ENCODE data around the gene SLC15A4. TPM values are rescaled to one million over a fixed set of nuclear protein-coding genes. Genes with fewer than 3 reads are reported as not detected.
A peak's percentile ranks its signal among the peaks of the same experiment; 100 is the strongest.

The SLC15A4 gene
- total RNA-seq, 1 donor from 2014 or later = 34.0 TPM

- Mint-ChIP-seq H3K4me1 (ENCODE audit: low read depth) (no peaks in the 10 kb centered on the region), H3K9me3 (ENCODE audit: low read depth) (peaks cover 3% of the 10 kb centered on the region), H3K4me3 (ENCODE audit: unreplicated experiment) (no peak overlapping the region), H3K27me3 (ENCODE audit: low read depth) (peaks cover 2% of the 10 kb centered on the region), H3K36me3 (ENCODE audit: low read depth) (no peaks in the 10 kb centered on the region), H3K27ac (ENCODE audit: unreplicated experiment) (no peak overlapping the region)
- peak; percentile 60 for DNase-seq (ENCODE audit: low spot score)
- TF ChIP-seq, protein P1, sequence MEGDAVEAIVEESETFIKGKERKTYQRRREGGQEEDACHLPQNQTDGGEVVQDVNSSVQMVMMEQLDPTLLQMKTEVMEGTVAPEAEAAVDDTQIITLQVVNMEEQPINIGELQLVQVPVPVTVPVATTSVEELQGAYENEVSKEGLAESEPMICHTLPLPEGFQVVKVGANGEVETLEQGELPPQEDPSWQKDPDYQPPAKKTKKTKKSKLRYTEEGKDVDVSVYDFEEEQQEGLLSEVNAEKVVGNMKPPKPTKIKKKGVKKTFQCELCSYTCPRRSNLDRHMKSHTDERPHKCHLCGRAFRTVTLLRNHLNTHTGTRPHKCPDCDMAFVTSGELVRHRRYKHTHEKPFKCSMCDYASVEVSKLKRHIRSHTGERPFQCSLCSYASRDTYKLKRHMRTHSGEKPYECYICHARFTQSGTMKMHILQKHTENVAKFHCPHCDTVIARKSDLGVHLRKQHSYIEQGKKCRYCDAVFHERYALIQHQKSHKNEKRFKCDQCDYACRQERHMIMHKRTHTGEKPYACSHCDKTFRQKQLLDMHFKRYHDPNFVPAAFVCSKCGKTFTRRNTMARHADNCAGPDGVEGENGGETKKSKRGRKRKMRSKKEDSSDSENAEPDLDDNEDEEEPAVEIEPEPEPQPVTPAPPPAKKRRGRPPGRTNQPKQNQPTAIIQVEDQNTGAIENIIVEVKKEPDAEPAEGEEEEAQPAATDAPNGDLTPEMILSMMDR (IDR thresholded peaks at IDR 0.05) = no peak
These were observed 39.6 kb downstream of the SLC15A4 start for GRCh38 chr12:128784030-128784760.

GRCh38 chr12:128783129-128783574, 40.6 kb downstream of the SLC15A4 start:
- Mint-ChIP-seq H3K9me3 (ENCODE audit: low read depth) (peaks cover 3% of the 10 kb centered on the region), H3K4me1 (ENCODE audit: low read depth) (no peaks in the 10 kb centered on the region), H3K27me3 (ENCODE audit: low read depth) (peaks cover 3% of the 10 kb centered on the region), H3K27ac (ENCODE audit: unreplicated experiment) (no peak overlapping the region), H3K4me3 (ENCODE audit: unreplicated experiment) (no peak overlapping the region), H3K36me3 (ENCODE audit: low read depth) (no peaks in the 10 kb centered on the region)
- TF ChIP-seq, protein P1 (IDR thresholded peaks at IDR 0.05) = no peak
- DNase-seq (ENCODE audit: low spot score) = no peak

DNA sequence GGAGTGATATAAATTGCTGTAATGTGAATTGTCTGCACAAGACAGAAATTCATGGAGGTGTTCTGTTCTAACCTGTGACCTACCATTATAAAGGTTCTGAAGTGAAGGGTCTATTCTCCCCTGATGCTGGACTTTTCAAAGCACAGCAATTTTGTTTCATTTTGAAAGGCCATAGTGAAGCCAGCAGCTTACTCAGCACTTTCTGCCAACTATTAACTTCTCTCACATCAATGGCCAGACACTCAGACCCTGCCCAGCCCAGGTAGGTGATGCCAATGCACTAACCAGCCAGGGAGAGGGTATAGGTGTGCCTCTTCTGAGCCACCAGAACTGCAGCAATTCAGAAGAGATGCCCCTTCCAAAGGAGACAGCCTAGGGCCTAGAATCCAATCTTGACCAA, 43.9 kb downstream of the SLC15A4 start:
- peaks cover 3% of the 10 kb centered on the region for H3K9me3 Mint-ChIP-seq (ENCODE audit: low read depth)
- no peak overlapping the region for H3K4me3 Mint-ChIP-seq (ENCODE audit: unreplicated experiment)
- H3K27me3 Mint-ChIP-seq (ENCODE audit: low read depth) = peaks cover 3% of the 10 kb centered on the region
- no peak overlapping the region for H3K27ac Mint-ChIP-seq (ENCODE audit: unreplicated experiment)
- H3K36me3 Mint-ChIP-seq (ENCODE audit: low read depth) = no peaks in the 10 kb centered on the region
- TF ChIP-seq, protein P1 (IDR thresholded peaks at IDR 0.05) = no peak
- no peaks in the 10 kb centered on the region for H3K4me1 Mint-ChIP-seq (ENCODE audit: low read depth)
- no peak for DNase-seq (ENCODE audit: low spot score)

GRCh38 chr12:128772249-128772648, 51.5 kb downstream of the SLC15A4 start:
- Mint-ChIP-seq H3K4me3 (ENCODE audit: unreplicated experiment) (no peak overlapping the region), H3K36me3 (ENCODE audit: low read depth) (no peaks in the 10 kb centered on the region), H3K27ac (ENCODE audit: unreplicated experiment) (no peak overlapping the region), H3K9me3 (ENCODE audit: low read depth) (no peaks in the 10 kb centered on the region), H3K27me3 (ENCODE audit: low read depth) (peaks cover 23% of the 10 kb centered on the region), H3K4me1 (ENCODE audit: low read depth) (no peaks in the 10 kb centered on the region)
- DNase-seq (ENCODE audit: low spot score) = no peak
- TF ChIP-seq, protein P1 (IDR thresholded peaks at IDR 0.05) = no peak

DNA sequence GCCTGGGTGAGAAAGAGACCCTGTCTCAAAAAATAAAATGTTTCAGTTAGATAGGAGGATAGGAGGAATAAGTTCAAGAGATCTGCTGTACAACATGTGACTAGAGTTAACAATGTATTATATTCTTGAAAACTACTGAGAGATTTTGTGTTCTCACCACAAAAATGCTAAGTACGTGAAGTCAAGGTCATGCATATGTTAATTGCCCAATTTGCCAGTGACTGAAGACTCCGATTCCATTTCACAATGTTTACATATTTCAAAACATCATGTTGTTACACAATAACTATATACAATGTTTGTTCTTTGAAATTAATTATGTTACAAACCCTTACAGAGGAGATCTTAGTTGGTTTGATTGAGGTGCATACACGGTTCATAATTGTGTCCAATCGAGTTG, 52.1 kb downstream of the SLC15A4 start:
- Mint-ChIP-seq H3K4me1 (ENCODE audit: low read depth) (no peaks in the 10 kb centered on the region), H3K36me3 (ENCODE audit: low read depth) (no peaks in the 10 kb centered on the region), H3K4me3 (ENCODE audit: unreplicated experiment) (no peak overlapping the region), H3K27ac (ENCODE audit: unreplicated experiment) (no peak overlapping the region), H3K9me3 (ENCODE audit: low read depth) (no peaks in the 10 kb centered on the region), H3K27me3 (ENCODE audit: low read depth) (peaks cover 29% of the 10 kb centered on the region)
- TF ChIP-seq, protein P1 (IDR thresholded peaks at IDR 0.05) = no peak
- DNase-seq (ENCODE audit: low spot score) = no peak

All from chondrocyte (in vitro differentiated cells).